Measurements from ENCODE around the gene AP1M2.

DNA sequence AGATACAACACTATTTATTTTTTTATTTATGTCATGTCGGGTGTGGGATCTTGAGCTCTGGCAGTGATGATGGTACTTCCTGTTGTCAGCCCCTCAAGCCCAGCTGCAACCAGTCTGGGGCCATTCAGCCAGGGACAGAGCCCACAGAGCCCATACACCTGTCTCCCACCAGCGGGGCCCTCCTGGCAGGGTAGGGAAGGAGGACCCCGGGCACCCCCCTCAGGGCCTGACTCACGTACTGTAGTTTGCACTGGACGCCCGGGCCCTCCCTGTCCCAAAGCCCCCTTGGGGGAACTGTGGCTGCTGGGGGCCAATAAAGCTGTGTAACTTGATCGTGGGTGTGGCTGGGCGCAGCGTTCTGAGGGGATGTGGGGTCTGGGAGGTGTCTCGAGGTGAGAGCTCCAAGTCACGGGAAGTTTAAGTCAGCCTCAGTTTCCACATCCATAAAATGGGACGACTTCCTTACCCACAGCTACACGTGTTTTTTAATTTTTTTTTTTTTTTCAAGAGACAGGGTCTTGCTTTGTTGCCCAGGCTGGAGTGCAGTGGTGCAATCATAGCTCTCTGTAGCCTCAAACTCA, 33.9 kb downstream of the AP1M2 start:
- TF ChIP-seq, protein P1, sequence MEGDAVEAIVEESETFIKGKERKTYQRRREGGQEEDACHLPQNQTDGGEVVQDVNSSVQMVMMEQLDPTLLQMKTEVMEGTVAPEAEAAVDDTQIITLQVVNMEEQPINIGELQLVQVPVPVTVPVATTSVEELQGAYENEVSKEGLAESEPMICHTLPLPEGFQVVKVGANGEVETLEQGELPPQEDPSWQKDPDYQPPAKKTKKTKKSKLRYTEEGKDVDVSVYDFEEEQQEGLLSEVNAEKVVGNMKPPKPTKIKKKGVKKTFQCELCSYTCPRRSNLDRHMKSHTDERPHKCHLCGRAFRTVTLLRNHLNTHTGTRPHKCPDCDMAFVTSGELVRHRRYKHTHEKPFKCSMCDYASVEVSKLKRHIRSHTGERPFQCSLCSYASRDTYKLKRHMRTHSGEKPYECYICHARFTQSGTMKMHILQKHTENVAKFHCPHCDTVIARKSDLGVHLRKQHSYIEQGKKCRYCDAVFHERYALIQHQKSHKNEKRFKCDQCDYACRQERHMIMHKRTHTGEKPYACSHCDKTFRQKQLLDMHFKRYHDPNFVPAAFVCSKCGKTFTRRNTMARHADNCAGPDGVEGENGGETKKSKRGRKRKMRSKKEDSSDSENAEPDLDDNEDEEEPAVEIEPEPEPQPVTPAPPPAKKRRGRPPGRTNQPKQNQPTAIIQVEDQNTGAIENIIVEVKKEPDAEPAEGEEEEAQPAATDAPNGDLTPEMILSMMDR (IDR thresholded peaks at IDR 0.05; ENCODE audit: insufficient read depth, low read length, poor library complexity, severe bottlenecking): no peak
- TF ChIP-seq EZH2phosphoT487 (conservative IDR thresholded peaks at IDR 0.05; ENCODE audit: low read length): no peak

Data from SU-DHL-6 (cell line).